Keratinocyte (primary cell): ENCODE data around the gene NRG3. TPM values are rescaled to one million over a fixed set of nuclear protein-coding genes. Genes with fewer than 3 reads are reported as not detected.

Source experiments
- DNase-seq: peaks from one replicate; pipeline ENCODE4 v3.0.0-alpha.2; 2011; ENCODE audit warnings: low read depth, missing footprints, low spot score
- FAIRE-seq: peaks from 2 replicates; lab custom pipeline; 2011; peaks lifted over from hg19 to GRCh38; lab: Jason Lieb, UNC
- H2AFZ ChIP-seq: 2 replicates; pipeline ENCODE4 v1.6.0; 2012; ENCODE audit warnings: low read length, control low read depth, inconsistent platforms; ENCODE audit not compliant: control insufficient read depth
- H3K27ac ChIP-seq: 2 replicates; pipeline ENCODE4 v1.5.1; 2011; ENCODE audit warnings: low read length; ENCODE audit not compliant: control insufficient read depth, insufficient read depth
- H3K27me3 ChIP-seq: 3 replicates; pipeline ENCODE4 v1.6.0; 2011; ENCODE audit warnings: low read length; ENCODE audit not compliant: control insufficient read depth, insufficient read depth; ENCODE audit errors: extremely low read depth
- H3K36me3 ChIP-seq, 2 experiments: 2 replicates in 1 of 2; 3 replicates in 1 of 2; pipeline ENCODE4 v1.5.1; 2011; ENCODE audit warnings: low read length in 2 of 2, mild to moderate bottlenecking in 1 of 2; ENCODE audit not compliant: control insufficient read depth in 2 of 2, insufficient read depth in 2 of 2; ENCODE audit errors: extremely low read depth in 1 of 2
- H3K4me1 ChIP-seq: 3 replicates; pipeline ENCODE4 v1.5.1; 2011; ENCODE audit warnings: low read length; ENCODE audit not compliant: control insufficient read depth, insufficient read depth; ENCODE audit errors: extremely low read depth
- H3K4me2 ChIP-seq: 3 replicates; pipeline ENCODE4 v1.6.0; 2011; ENCODE audit warnings: low read depth, low read length; ENCODE audit not compliant: control insufficient read depth, insufficient read depth; ENCODE audit errors: extremely low read depth
- H3K4me3 ChIP-seq, 3 experiments: fragments of 200-600 bp in 1 of 3; sonication (generic) in 1 of 3; 2 replicates in 2 of 3; 3 replicates in 1 of 3; pipeline ENCODE4 v1.5.1; 2011 to 2016; ENCODE audit warnings: low read length in 3 of 3, mild to moderate bottlenecking in 3 of 3, control low read depth in 2 of 3, inconsistent platforms in 1 of 3, low read depth in 1 of 3, mixed read lengths in 1 of 3, mixed run types in 1 of 3, moderate library complexity in 1 of 3; ENCODE audit not compliant: control insufficient read depth in 2 of 3, insufficient read depth in 2 of 3; ENCODE audit errors: extremely low read depth in 1 of 3
- H3K79me2 ChIP-seq: 2 replicates; pipeline ENCODE4 v1.6.0; 2012; ENCODE audit warnings: low read length; ENCODE audit not compliant: control insufficient read depth, insufficient read depth
- H3K9ac ChIP-seq: 3 replicates; pipeline ENCODE4 v1.6.0; 2011; ENCODE audit warnings: low read length; ENCODE audit not compliant: control insufficient read depth, insufficient read depth; ENCODE audit errors: extremely low read depth
- H3K9me1 ChIP-seq: 3 replicates; pipeline ENCODE4 v1.6.0; 2011; ENCODE audit warnings: low read length; ENCODE audit not compliant: control insufficient read depth, insufficient read depth; ENCODE audit errors: extremely low read depth
- H3K9me3 ChIP-seq: 2 replicates; pipeline ENCODE4 v1.5.1; 2012; ENCODE audit warnings: low read depth, low read length; ENCODE audit not compliant: control insufficient read depth
- H4K20me1 ChIP-seq: 3 replicates; pipeline ENCODE4 v1.6.0; 2011; ENCODE audit warnings: low read length; ENCODE audit not compliant: control insufficient read depth, insufficient read depth; ENCODE audit errors: extremely low read depth
- CTCF ChIP-seq, 3 experiments: IDR thresholded peaks in 1 of 3; conservative IDR thresholded peaks in 1 of 3; optimal IDR thresholded peaks in 1 of 3; 2 replicates in 2 of 3; 3 replicates in 1 of 3; pipeline versions ENCODE3 to v1.5.1; 2011; ENCODE audit warnings: low read length in 3 of 3, mild to moderate bottlenecking in 3 of 3, moderate library complexity in 2 of 3, control low read depth in 1 of 3, inconsistent platforms in 1 of 3; ENCODE audit not compliant: insufficient read depth in 2 of 3; ENCODE audit errors: extremely low read depth in 1 of 3
- EZH2 ChIP-seq: IDR thresholded peaks from one replicate; pipeline ENCODE4 v1.6.1; 2012; ENCODE audit warnings: inconsistent platforms, mild to moderate bottlenecking, low read length, moderate library complexity
- dilution Hi-C: fragments of 300-500 bp; cut with MboI; formaldehyde crosslinking; loops from one replicate; pipeline ENCODE4 v1.7.0; 2020; ENCODE audit warnings: low sequenced_read_pairs; ENCODE audit not compliant: extremely low pct_ligation_motif_present
- polyA plus RNA-seq, 5 experiments: library from polyadenylated mRNA; depleted of rRNA in 3 of 5; stranded (reverse) in 3 of 5; stranded (forward) in 1 of 5; unstranded in 1 of 5; fragments of >200 nt; gene quantifications; 1 replicate in 1 of 5; 2 replicates in 3 of 5; 3 replicates in 1 of 5; pipeline versions ENCODE4 v1.2.1 to v1.2.3, GENCODE V29; 2011 to 2012; ENCODE audit warnings: missing spikeins in 2 of 5, low read depth in 1 of 5, low replicate concordance in 1 of 5

NRG3 gene
- polyA plus RNA-seq, 1 donor (not counting 4 experiments of a cell fraction or from before 2014, with no cell fraction given): not detected

- Histone ChIP-seq H3K9me3 (peaks cover 2% of the 10 kb centered on the region), H4K20me1 (no peaks in the 10 kb centered on the region), H3K4me3 (no peak overlapping the region), H3K9ac (no peak overlapping the region), H3K4me2 (no peak overlapping the region), H3K27ac (no peak overlapping the region), H3K4me1 (no peaks in the 10 kb centered on the region), H2AFZ (no peak overlapping the region), H3K9me1 (no peaks in the 10 kb centered on the region), H3K36me3 (no peaks in the 10 kb centered on the region), H3K79me2 (no peaks in the 10 kb centered on the region), H3K27me3 (no peaks in the 10 kb centered on the region)
- FAIRE-seq (no peak), DNase-seq (no peak)
- no peak for TF ChIP-seq EZH2
- no peak for TF ChIP-seq CTCF (optimal IDR thresholded peaks at IDR 0.05 in 1 of 3, IDR thresholded peaks at IDR 0.05 in 1 of 3, conservative IDR thresholded peaks at IDR 0.05 in 1 of 3; ENCODE audit: extremely low read depth in 1 of 3, insufficient read depth in 2 of 3, low read length in 3 of 3)
- dilution Hi-C loops: no loop called here
These were observed 805.6 kb downstream of the NRG3 start for GRCh38 chr10:82680608-82681007.

- Histone ChIP-seq H3K9me3 (no peaks in the 10 kb centered on the region), H4K20me1 (no peaks in the 10 kb centered on the region), H3K27me3 (no peaks in the 10 kb centered on the region), H2AFZ (no peak overlapping the region), H3K36me3 (no peaks in the 10 kb centered on the region), H3K27ac (no peak overlapping the region), H3K9ac (no peak overlapping the region), H3K4me1 (no peaks in the 10 kb centered on the region), H3K79me2 (no peaks in the 10 kb centered on the region), H3K9me1 (no peaks in the 10 kb centered on the region), H3K4me2 (no peak overlapping the region), H3K4me3 (no peak overlapping the region)
- dilution Hi-C loops: no loop called here
- DNase-seq (no peak), FAIRE-seq (no peak)
- TF ChIP-seq EZH2 (no peak), CTCF (optimal IDR thresholded peaks at IDR 0.05 in 1 of 3, IDR thresholded peaks at IDR 0.05 in 1 of 3, conservative IDR thresholded peaks at IDR 0.05 in 1 of 3; ENCODE audit: extremely low read depth in 1 of 3, insufficient read depth in 2 of 3, low read length in 3 of 3) (no peak)
These were observed 809.0 kb downstream of the NRG3 start for GRCh38 chr10:82683945-82684344.
